Motor neuron (in vitro differentiated cells): ENCODE measurements around the gene ZRANB3. TPM values are rescaled to one million over a fixed set of nuclear protein-coding genes. Genes with fewer than 3 reads are reported as not detected.
"Not testable (repeated sequence)": the region's sequence is repeated elsewhere in the genome, so short reads cannot be mapped to it uniquely, and the experiment has no call there.

Source experiments
- ATAC-seq, 8 experiments: fragments of 200-7000 bp; cut with Tn5 transposase; replicated peaks in 6 of 8; 2 replicates each; pipeline ENCODE4 v1.8.0; 2021; ENCODE audit warnings: mild to moderate bottlenecking in 8 of 8, moderate library complexity in 8 of 8
- H3K27ac ChIP-seq, 2 donors: fragments of 250-450 bp; sonication (Bioruptor Pico); 2 replicates each; pipeline ENCODE4 v1.9.0; 2021; ENCODE audit warnings: antibody characterized with exemption in 2 of 2, mild to moderate bottlenecking in 2 of 2, moderate library complexity in 1 of 2
- H3K4me1 ChIP-seq, 2 donors: fragments of 250-450 bp; sonication (Bioruptor Pico); replicated peaks in 1 of 2; 2 replicates each; pipeline ENCODE4 v1.6.1; 2021; ENCODE audit warnings: antibody characterized with exemption in 2 of 2, mild to moderate bottlenecking in 2 of 2, moderate library complexity in 1 of 2
- H3K4me3 ChIP-seq, 5 donors: fragments of 250-450 bp; sonication (Bioruptor Pico); 2 replicates each; pipeline ENCODE4 v1.9.0; 2021; ENCODE audit warnings: antibody characterized with exemption in 5 of 5, mild to moderate bottlenecking in 5 of 5, moderate library complexity in 4 of 5
- WGBS, 10 experiments: fragments of 450-650 bp; shearing (Covaris generic); methylation state at CpG; one replicate each; pipeline ENCODE4 v1.0.0; 2022; 5-methylcytosine and 5-hydroxymethylcytosine counted together
- in situ Hi-C, 9 experiments: fragments of 400-800 bp; cut with MboI; loops; one replicate each; pipeline ENCODE4 v1.15.0; 2021; ENCODE audit warnings: low sequenced_read_pairs in 9 of 9, low pct_unique_long_range_greater_than_20kb in 2 of 9; ENCODE audit not compliant: unreplicated experiment in 9 of 9
- total RNA-seq, 8 experiments: library from RNA; unstranded; fragments of 300-600 nt; gene quantifications; 2 replicates each; pipeline versions ENCODE4 v1.2.3 to v1.2.4, GENCODE V29; 2022

The ZRANB3 gene
- total RNA-seq, 8 experiments from 2014 or later = 6.3 to 18.2 (median 9.6) TPM

DNA sequence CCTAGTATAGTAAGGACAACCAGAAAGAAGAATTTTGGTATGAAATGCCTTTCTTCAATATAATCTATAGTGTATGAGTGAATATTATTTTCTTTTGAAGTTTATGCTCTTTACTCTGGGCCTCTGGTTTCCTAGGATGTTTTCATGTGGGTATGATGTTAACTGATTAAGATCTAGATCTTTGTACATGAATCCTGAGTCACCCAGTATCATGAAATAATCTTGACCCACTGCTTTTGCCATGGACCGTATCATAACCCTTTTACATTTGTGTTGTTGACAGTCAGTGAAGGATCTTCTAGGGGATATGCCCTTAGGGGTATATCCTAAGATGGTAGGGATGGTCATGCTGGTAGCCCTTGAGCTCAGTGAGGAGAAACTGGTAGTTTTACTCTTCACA, 378.7 kb downstream of the ZRANB3 start:
- H3K27ac ChIP-seq = no peak overlapping the region
- 78 to 100% (median 96%) methylated on average over 1 of the region's 1 CpG; no CpG with 5 or more reads in 6 of the 10 experiments for WGBS, 10 experiments
- H3K4me3 ChIP-seq = no peak overlapping the region
- no peak for ATAC-seq
- no peaks in the 10 kb centered on the region for H3K4me1 ChIP-seq
- in situ Hi-C loops = no loop called here

GRCh38 chr2:135151615-135152014, 379.4 kb downstream of the ZRANB3 start:
- in situ Hi-C loops = no loop called here
- no peaks in the 10 kb centered on the region for H3K4me1 ChIP-seq
- no peak overlapping the region for H3K4me3 ChIP-seq
- H3K27ac ChIP-seq = no peak overlapping the region
- no peak for ATAC-seq
- WGBS, 10 experiments = 70 to 100% (median 94%) methylated on average over 1 to 3 of the region's 3 CpGs; no CpG with 5 or more reads in 3 of the 10 experiments

DNA sequence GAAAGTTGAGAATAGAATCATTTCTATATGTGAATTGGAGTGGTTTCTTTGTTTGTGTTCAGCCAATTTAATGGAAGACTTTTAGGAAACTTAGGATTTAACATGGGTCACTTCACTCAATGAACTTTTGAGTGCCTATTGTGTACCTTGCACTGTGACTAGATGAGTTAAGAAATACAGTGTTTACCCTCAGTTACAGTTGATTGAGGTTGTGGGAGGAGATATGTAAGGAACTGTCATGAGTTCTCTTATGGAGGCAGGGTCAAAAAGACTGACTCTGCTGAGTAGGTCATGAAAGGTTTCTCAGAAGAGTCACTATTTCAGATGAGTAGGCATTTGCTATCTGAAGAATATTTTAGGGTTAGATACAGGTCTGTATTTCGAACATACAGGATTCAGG, 380.3 kb downstream of the ZRANB3 start:
- H3K4me1 ChIP-seq = no peaks in the 10 kb centered on the region
- no peak overlapping the region for H3K4me3 ChIP-seq
- WGBS, 10 experiments = 67 to 100% (median 100%) methylated on average over 1 of the region's 1 CpG; no CpG with 5 or more reads in 4 of the 10 experiments
- ATAC-seq = no peak
- H3K27ac ChIP-seq = no peak overlapping the region
- in situ Hi-C loops = no loop called here

DNA sequence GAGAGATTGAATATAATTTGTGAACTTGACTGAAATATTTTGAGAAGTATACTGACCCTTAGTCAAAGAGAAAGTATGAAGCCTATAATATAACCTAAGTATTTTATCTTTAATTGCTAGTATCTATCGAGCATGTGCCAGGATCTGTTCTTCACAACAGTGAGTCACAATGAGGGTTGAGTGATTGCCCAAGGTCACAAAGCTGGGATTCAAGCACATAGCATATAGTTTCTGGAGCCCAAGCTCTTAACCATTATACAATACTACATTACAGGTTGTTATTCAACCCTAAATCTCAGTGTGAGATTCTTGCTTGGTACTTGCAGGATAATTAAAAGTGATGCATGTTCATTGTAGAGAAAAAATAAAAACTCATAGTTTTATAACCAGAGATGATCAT, 381.8 kb downstream of the ZRANB3 start:
- ATAC-seq = no peak
- 63 to 100% (median 100%) methylated on average over 1 of the region's 1 CpG; no CpG with 5 or more reads in 3 of the 10 experiments for WGBS, 10 experiments
- Histone ChIP-seq H3K4me3 (no peak overlapping the region), H3K27ac (no peak overlapping the region), H3K4me1 (no peaks in the 10 kb centered on the region)
- in situ Hi-C loops = no loop called here

GRCh38 chr2:135144343-135144742, 386.7 kb downstream of the ZRANB3 start:
- in situ Hi-C loops = no loop called here
- H3K4me3 ChIP-seq = no peak overlapping the region
- 100% methylated on average over 1 to 2 of the region's 2 CpGs; no CpG with 5 or more reads in 6 of the 10 experiments for WGBS, 10 experiments
- no peaks in the 10 kb centered on the region for H3K4me1 ChIP-seq
- no peak overlapping the region for H3K27ac ChIP-seq
- no peak for ATAC-seq

DNA sequence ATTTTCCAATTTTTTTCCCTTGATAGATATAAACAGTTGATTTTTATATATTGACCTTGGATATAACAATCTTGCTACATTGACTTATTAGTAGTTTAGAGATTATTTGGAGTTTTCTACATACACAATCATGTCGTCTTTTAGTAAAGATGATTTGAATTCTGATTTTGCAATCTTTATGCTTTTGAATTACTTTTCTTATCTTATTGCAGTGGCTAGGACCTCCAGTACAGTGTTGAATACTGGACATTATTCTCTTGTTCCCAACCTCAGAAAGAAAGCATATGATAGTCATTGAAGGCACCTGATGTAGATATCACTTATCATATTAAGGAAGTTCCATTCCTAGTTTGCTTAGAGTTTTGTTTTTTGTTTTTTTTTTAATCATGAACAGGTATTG, 388.7 kb downstream of the ZRANB3 start:
- WGBS, 10 experiments = 94 to 100% (median 100%) methylated on average over 1 of the region's 1 CpG
- in situ Hi-C loops = no loop called here
- Histone ChIP-seq H3K4me3 (no peak overlapping the region), H3K4me1 (no peaks in the 10 kb centered on the region), H3K27ac (no peak overlapping the region)
- ATAC-seq = no peak

DNA sequence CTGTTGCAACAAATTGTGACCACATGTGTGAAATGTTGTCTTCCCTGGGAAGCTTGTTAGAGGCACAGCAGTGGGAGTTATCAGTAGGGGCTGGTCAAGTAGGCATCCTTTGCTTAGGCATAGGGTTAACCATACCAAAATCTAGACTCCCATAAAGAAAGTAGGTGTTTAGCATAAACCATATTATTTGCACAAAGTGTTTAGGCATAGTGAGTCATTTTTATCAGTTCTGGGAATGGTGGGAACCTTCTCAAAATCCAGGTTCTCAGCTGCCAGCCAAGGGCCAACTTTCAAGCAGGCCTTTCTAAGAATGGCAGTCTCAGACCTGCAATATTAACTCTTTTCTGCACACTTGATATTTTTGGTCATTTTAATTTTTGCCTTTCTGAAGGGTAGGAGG, 390.4 kb downstream of the ZRANB3 start:
- in situ Hi-C loops = no loop called here
- no peak overlapping the region for H3K27ac ChIP-seq
- peak in 2 of 8 experiments; percentile 41 to 63 for ATAC-seq
- no peak overlapping the region for H3K4me3 ChIP-seq
- no peaks in the 10 kb centered on the region for H3K4me1 ChIP-seq

- 40 to 100% (median 88%) methylated on average over 1 of the region's 1 CpG; no CpG with 5 or more reads in 1 of the 10 experiments for WGBS, 10 experiments
- H3K27ac ChIP-seq = no peak overlapping the region
- ATAC-seq = no peak
- H3K4me3 ChIP-seq = no peak overlapping the region
- H3K4me1 ChIP-seq = no peaks in the 10 kb centered on the region
- in situ Hi-C loops = no loop called here
These were observed 398.7 kb downstream of the ZRANB3 start for GRCh38 chr2:135132314-135132713.

GRCh38 chr2:135130751-135131150, 400.3 kb downstream of the ZRANB3 start:
- no peak for ATAC-seq
- in situ Hi-C loops = no loop called here
- no peaks in the 10 kb centered on the region for H3K4me1 ChIP-seq
- no peak overlapping the region for H3K4me3 ChIP-seq
- WGBS, 10 experiments = 60 to 100% (median 100%) methylated on average over 1 to 2 of the region's 2 CpGs; no CpG with 5 or more reads in 2 of the 10 experiments
- H3K27ac ChIP-seq = no peak overlapping the region

GRCh38 chr2:135125940-135126339, 405.1 kb downstream of the ZRANB3 start:
- 74 to 100% (median 96%) methylated on average over 2 of the region's 2 CpGs for WGBS, 10 experiments
- ATAC-seq = no peak
- in situ Hi-C loops = no loop called here
- no peaks in the 10 kb centered on the region for H3K4me1 ChIP-seq
- no peak overlapping the region for H3K4me3 ChIP-seq
- no peak overlapping the region for H3K27ac ChIP-seq

DNA sequence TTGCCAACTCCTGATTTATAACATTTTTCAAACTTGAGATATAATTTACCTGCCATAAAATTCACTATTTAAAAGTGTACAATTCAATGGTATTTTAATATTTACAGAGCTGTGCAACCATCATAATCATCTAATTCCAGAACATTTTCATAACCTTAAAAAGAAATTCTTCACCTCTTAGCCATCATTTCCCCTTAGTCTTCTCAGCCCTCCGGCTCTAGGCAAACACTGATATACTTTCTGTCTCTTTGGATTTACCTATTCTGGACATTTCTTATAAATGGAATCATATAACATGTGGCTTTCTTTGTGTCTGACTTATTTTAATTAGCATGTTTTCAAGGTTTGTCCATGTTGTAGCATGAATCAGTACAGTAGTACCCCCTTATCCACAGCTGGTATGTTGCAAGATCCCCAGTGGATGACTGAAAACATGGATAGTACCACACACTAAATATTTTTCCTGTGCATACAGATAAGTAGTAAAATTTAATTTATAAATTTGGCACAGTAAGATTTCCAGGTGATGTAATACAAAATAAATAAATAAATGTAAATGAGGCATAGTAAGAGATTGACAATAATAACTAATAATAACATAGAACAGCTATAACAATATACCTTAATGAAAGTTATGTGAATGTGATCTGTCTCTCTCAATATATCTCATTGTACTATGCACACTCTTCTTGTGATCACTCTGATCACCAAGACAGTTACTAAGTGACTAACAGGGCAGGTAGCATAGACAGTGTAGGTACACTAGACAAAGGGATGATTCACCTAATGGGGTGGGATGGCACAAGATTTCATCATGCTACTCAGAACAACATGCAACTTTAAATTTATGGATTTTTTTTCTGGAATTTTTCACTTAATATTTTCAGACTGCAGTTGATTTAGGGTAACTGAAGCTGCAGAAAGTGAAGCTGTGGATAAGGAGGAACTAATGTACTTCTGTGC, 405.8 kb downstream of the ZRANB3 start:
- Histone ChIP-seq H3K27ac (peak overlapping the region in 1 of 2 donors; percentile 34), H3K4me1 (no peaks in the 10 kb centered on the region), H3K4me3 (no peak overlapping the region)
- WGBS, 10 experiments = 89 to 100% (median 100%) methylated on average over 1 of the region's 1 CpG; no CpG with 5 or more reads in 3 of the 10 experiments
- in situ Hi-C loops = no loop called here
- ATAC-seq = peak in 5 of 8 experiments; percentile 81 to 100 (median 99)

GRCh38 chr2:135121658-135122039, 409.4 kb downstream of the ZRANB3 start:
- WGBS, 10 experiments = 14 to 90% (median 68%) methylated on average over 1 to 5 of the region's 6 CpGs
- ATAC-seq, H3K27ac ChIP-seq, in situ Hi-C loops, H3K4me1 ChIP-seq, H3K4me3 ChIP-seq: not testable (repeated sequence)

- H3K4me1 ChIP-seq = no peaks in the 10 kb centered on the region
- H3K27ac ChIP-seq = no peak overlapping the region
- WGBS, 10 experiments = 78 to 100% (median 95%) methylated on average over 1 to 2 of the region's 2 CpGs
- H3K4me3 ChIP-seq = no peak overlapping the region
- in situ Hi-C loops = no loop called here
- peak in 4 of 8 experiments; percentile 20 to 42 (median 33) for ATAC-seq
These were observed 409.9 kb downstream of the ZRANB3 start for GRCh38 chr2:135121016-135121657.
